ENCODE measurements around the gene HSBP1L1. TPM values are rescaled to one million over a fixed set of nuclear protein-coding genes. Genes with fewer than 3 reads are reported as not detected.

The HSBP1L1 gene
- total RNA-seq, 1 donor, result 2.5 TPM

DNA sequence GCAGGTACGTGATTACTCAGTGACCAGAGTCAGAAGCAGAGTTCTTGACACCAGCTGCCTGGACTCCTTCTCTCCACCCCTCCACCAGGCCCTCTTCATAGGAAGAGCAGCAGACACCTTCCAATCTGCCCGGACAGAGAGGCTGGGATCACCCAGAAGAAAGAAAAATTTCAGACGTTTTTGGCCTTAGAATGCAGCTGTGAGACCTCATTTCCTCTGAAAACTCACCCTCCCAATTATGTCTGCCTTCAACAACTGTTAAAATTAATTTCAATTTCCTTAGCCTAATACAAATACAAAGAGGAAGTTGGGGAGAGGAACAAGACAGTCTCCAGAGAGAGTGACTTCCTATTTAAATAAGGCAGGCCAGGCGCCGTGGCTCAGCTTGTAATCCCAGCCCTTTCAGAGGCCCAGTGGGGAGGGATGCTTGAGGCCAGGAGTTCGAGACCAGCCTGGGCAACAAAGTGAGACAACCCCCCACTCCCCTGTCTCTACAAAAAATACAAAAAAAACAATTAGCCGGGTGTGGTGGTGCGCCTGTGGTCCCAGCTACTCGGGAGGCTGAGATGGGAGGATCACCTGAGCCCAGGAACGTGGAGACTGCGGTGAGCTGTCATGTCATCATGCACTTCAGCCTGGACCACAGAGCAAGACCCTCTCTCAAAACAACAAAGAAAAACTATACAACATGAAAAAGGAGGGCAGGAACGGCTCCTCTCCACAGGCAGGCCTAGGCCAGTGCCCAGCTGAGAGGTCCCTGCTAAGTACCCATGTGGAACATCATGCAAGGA lies 14.6 kb upstream of the HSBP1L1 start:
- TF ChIP-seq, protein P1, sequence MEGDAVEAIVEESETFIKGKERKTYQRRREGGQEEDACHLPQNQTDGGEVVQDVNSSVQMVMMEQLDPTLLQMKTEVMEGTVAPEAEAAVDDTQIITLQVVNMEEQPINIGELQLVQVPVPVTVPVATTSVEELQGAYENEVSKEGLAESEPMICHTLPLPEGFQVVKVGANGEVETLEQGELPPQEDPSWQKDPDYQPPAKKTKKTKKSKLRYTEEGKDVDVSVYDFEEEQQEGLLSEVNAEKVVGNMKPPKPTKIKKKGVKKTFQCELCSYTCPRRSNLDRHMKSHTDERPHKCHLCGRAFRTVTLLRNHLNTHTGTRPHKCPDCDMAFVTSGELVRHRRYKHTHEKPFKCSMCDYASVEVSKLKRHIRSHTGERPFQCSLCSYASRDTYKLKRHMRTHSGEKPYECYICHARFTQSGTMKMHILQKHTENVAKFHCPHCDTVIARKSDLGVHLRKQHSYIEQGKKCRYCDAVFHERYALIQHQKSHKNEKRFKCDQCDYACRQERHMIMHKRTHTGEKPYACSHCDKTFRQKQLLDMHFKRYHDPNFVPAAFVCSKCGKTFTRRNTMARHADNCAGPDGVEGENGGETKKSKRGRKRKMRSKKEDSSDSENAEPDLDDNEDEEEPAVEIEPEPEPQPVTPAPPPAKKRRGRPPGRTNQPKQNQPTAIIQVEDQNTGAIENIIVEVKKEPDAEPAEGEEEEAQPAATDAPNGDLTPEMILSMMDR (IDR thresholded peaks at IDR 0.05; ENCODE audit: insufficient read depth, low read length), result no peak
- DNase-seq (ENCODE audit: low read depth), result no peak

DNA sequence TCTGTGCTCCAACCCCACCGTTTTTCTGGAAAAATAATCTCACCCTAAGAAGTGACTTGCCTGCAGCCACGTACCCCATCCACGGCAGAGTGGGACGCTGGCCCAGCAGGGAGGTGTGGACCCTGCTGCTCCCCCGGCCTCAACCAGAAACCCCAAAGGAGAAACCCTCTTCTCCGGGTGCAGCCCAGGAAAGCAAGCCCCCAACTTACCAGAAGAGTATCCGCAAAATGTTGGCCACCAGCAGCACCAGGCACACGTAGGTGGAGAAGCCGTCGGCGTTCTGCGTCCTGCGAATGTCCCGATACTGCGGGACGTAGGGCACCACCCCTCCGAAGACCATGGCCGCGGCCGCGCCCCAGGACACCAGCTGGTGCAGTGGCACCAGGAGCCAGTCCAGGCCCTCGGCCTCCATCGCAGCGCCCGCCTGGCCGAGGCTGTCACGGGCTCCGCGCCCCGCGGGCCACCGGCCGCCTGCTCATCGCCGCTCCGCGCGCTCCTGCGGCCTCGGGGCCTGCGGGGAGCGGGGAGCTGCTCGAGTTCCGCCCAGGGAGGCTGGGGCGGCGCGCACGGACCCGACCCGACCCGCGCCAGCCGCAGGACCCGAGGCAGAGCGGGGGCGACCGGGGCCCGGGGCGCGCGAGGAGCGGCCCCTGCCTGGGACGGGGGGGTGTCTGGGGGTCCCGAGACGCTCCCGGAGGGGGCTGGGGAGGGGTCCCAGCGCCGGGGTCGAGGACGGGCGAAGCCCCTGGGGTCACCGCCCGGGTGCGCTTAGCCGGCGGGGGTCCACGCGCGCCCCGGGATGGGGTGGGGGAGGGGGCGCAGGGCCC lies 13.7 kb upstream of the HSBP1L1 start:
- TF ChIP-seq, protein P1 (IDR thresholded peaks at IDR 0.05; ENCODE audit: insufficient read depth, low read length), result no peak
- DNase-seq (ENCODE audit: low read depth), result no peak
- H3K4me3 ChIP-seq (ENCODE audit: low read depth, low read length), result peak overlapping the region; percentile 81

More for the DNA sequence above, 14.6 kb upstream of the HSBP1L1 start:
- H3K4me3 ChIP-seq (ENCODE audit: low read depth, low read length), result peak overlapping the region; percentile 81

GRCh38 chr18:79951545-79952455 lies 12.6 kb upstream of the HSBP1L1 start, which contains the start of gene SLC66A2:
Gene SLC66A2, minus strand, starts transcription at chr18:79951653. Its CDS starts 727 bp downstream, at chr18:79950926.
- TF ChIP-seq, protein P1 (IDR thresholded peaks at IDR 0.05; ENCODE audit: insufficient read depth, low read length), result no peak
- peak; percentile 77 for DNase-seq (ENCODE audit: low read depth)
- H3K4me3 ChIP-seq (ENCODE audit: low read depth, low read length), result peak within 1 kb of the TSS; percentile 81

GRCh38 chr18:79952456-79952995 lies 11.9 kb upstream of the HSBP1L1 start:
- TF ChIP-seq, protein P1 (IDR thresholded peaks at IDR 0.05; ENCODE audit: insufficient read depth, low read length), result no peak
- DNase-seq (ENCODE audit: low read depth), result no peak
- H3K4me3 ChIP-seq (ENCODE audit: low read depth, low read length), result peak overlapping the region; percentile 74

GRCh38 chr18:79952996-79953559 lies 11.4 kb upstream of the HSBP1L1 start:
- DNase-seq (ENCODE audit: low read depth), result no peak
- TF ChIP-seq, protein P1 (IDR thresholded peaks at IDR 0.05; ENCODE audit: insufficient read depth, low read length), result no peak
- no peak overlapping the region for H3K4me3 ChIP-seq (ENCODE audit: low read depth, low read length)
